Caco-2 (cell line): ENCODE data around the gene MAD2L1. TPM values are rescaled to one million over a fixed set of nuclear protein-coding genes. Genes with fewer than 3 reads are reported as not detected.
"Not testable (repeated sequence)": the region's sequence is repeated elsewhere in the genome, so short reads cannot be mapped to it uniquely, and the experiment has no call there.

ENCODE experiments used
- BruUV-seq: library from RNA; stranded (reverse); fragments of 400-500 nt; replicated peaks from 2 replicates; lab custom pipeline; 2021; lab: Mats Ljungman, UMichigan
- CTCF ChIA-PET: fragments of 300-600 bp; sonication (Branson Sonifier 250); formaldehyde crosslinking; loops from one replicate; lab custom pipeline; 2022; ENCODE audit warnings: antibody characterized with exemption; lab: Charles Lee
- POLR2A ChIA-PET: fragments of 300-600 bp; sonication (Branson Sonifier 250); formaldehyde crosslinking; loops from one replicate; lab custom pipeline; 2022; ENCODE audit warnings: antibody characterized with exemption; lab: Charles Lee
- DNase-seq, 2 experiments: peaks; one replicate each; pipeline versions ENCODE4 v3.0.0 to v3.0.0-alpha.2; 2020 to 2022
- H3K27me3 ChIP-seq: replicated peaks from 2 replicates; pipeline ENCODE4 v1.6.0; 2011; ENCODE audit warnings: low read length; ENCODE audit not compliant: control insufficient read depth, insufficient read depth
- H3K36me3 ChIP-seq: 2 replicates; pipeline ENCODE4 v1.5.1; 2011; ENCODE audit warnings: low read length; ENCODE audit not compliant: control insufficient read depth, insufficient read depth
- H3K4me1 ChIP-seq: fragments of 250-450 bp; sonication (Bioruptor Pico); 2 replicates; pipeline ENCODE4 v1.5.1; 2020; ENCODE audit warnings: mild to moderate bottlenecking
- H3K4me3 ChIP-seq: 2 replicates; pipeline ENCODE4 v1.5.1; 2011; ENCODE audit warnings: low read depth, mild to moderate bottlenecking, control low read depth, low read length
- H3K9me3 ChIP-seq: fragments of 250-450 bp; sonication (Bioruptor Pico); 2 replicates; pipeline ENCODE4 v1.5.1; 2020; ENCODE audit warnings: mild to moderate bottlenecking, moderate library complexity
- H3K27ac Mint-ChIP-seq: one replicate; pipeline ENCODE4 v1.8.0; 2022; ENCODE audit warnings: mixed read lengths; ENCODE audit not compliant: unreplicated experiment
- H3K27me3 Mint-ChIP-seq: one replicate; pipeline ENCODE4 v1.8.0; 2022; ENCODE audit warnings: mixed read lengths; ENCODE audit not compliant: insufficient read depth, unreplicated experiment
- H3K36me3 Mint-ChIP-seq: one replicate; pipeline ENCODE4 v1.8.0; 2022; ENCODE audit warnings: mild to moderate bottlenecking, mixed read lengths; ENCODE audit not compliant: insufficient read depth, unreplicated experiment
- H3K4me1 Mint-ChIP-seq: one replicate; pipeline ENCODE4 v1.8.0; 2022; ENCODE audit warnings: low read depth, mixed read lengths; ENCODE audit not compliant: unreplicated experiment
- H3K4me3 Mint-ChIP-seq: one replicate; pipeline ENCODE4 v1.8.0; 2022; ENCODE audit warnings: mild to moderate bottlenecking, moderate library complexity, mixed read lengths; ENCODE audit not compliant: unreplicated experiment
- H3K9me3 Mint-ChIP-seq: one replicate; pipeline ENCODE4 v1.8.0; 2022; ENCODE audit warnings: mixed read lengths; ENCODE audit not compliant: unreplicated experiment
- CTCF ChIP-seq, 2 experiments: fragments of 200-600 bp in 1 of 2; IDR thresholded peaks; 1 replicate in 1 of 2; 2 replicates in 1 of 2; pipeline versions ENCODE4 v1.5.1 to v1.8.0; 2011 to 2022; ENCODE audit warnings: antibody characterized with exemption in 1 of 2, control low read depth in 1 of 2, inconsistent platforms in 1 of 2, low read depth in 1 of 2, low read length in 1 of 2, mild to moderate bottlenecking in 1 of 2, moderate library complexity in 1 of 2; ENCODE audit not compliant: insufficient read depth in 1 of 2, severe bottlenecking in 1 of 2, unreplicated experiment in 1 of 2
- intact Hi-C: fragments of 100-400 bp; cut with micrococcal nuclease; formaldehyde crosslinking; loops from one replicate; pipeline ENCODE4 v1.10.0; 2022; ENCODE audit not compliant: unreplicated experiment
- total RNA-seq: library from RNA; stranded (reverse); gene quantifications from 2 replicates; pipeline ENCODE4 v1.2.3, GENCODE V29; 2022

Gene MAD2L1
- total RNA-seq, 1 experiment from 2014 or later = 59.0 TPM

DNA sequence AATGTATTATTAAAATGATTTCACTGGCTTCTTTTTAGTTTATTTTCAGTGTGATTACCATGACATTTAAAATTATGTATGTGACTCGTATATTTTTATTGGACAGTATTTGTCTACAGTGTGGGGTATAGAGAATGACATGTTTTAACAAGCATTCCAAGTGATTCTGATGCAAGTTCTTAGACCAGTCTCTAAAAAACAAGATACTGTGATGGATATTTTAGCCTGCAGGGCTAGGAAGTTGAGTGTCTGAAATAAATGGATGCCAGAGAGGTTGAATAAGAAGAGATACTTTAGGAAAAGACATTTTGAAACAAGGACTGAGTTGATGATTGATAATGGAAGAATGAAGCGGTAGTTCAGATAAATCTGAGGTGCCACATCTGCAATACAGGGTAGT, 3.5 kb upstream of the MAD2L1 start:
- no peak for TF ChIP-seq CTCF (IDR thresholded peaks at IDR 0.05; ENCODE audit: insufficient read depth in 1 of 2, low read depth in 1 of 2, low read length in 1 of 2, severe bottlenecking in 1 of 2, unreplicated experiment in 1 of 2)
- H3K27ac Mint-ChIP-seq = no peak overlapping the region
- intact Hi-C loops = loop anchor here (5.0 kb wide), 1 partner anchor 72 kb away; no protein-coding TSS in a partner anchor

DNA sequence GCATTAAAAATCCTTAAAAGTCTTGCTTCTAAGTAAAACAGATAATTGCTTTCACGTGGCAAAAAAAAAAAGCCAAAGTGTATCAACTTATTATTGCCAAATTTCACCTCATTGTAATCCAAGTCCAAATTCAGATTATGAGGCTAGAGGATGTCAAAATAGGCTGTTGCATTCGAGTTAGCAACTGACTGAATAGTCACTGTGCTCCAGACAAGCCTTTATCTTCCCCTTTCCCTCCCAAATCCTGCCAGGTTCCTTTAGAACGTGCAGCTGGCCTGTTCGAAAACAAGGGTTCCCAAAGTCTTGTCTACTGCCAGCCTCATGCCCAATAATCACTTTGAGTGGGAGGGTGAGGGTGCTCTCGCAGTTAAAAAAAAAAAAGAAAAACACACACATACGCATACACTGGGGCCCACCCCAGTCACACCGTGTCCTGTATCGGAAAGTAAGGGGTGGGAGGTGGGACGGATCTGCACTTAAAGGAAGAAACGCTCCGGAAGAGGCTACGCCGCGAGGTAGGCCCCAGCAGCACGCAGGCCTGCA, 603 bp downstream of the MAD2L1 start:
- H3K27me3 ChIP-seq = no peaks in the 10 kb centered on the region
- intact Hi-C loops = no loop called here
- Mint-ChIP-seq H3K27me3 (no peaks in the 10 kb centered on the region), H3K9me3 (no peaks in the 10 kb centered on the region), H3K27ac (peak overlapping the region; percentile 94), H3K36me3 (peaks cover 35% of the 10 kb centered on the region), H3K4me3 (peak overlapping the region; percentile 87), H3K4me1 (peaks cover 19% of the 10 kb centered on the region)
- TF ChIP-seq CTCF (IDR thresholded peaks at IDR 0.05; ENCODE audit: insufficient read depth in 1 of 2, low read depth in 1 of 2, low read length in 1 of 2, severe bottlenecking in 1 of 2, unreplicated experiment in 1 of 2) = no peak
- ChIA-PET POLR2A (interaction anchor here (0.6 kb wide), 2 partner anchors 366 to 867 kb away, joined by 4 to 5 read pairs; no protein-coding TSS in a partner anchor), CTCF (no interaction called here)
- DNase-seq = no peak
- H3K36me3 ChIP-seq = no peaks in the 10 kb centered on the region; the same call in 1 of the 2 replicates
- no peaks in the 10 kb centered on the region for H3K9me3 ChIP-seq
- peak overlapping the region; percentile 86 for H3K4me3 ChIP-seq
- H3K4me1 ChIP-seq = peaks cover 5% of the 10 kb centered on the region; the same call in 1 of the 2 replicates
- BruUV-seq = no TSS peak

More for the DNA sequence above, 3.5 kb upstream of the MAD2L1 start:
- no peaks in the 10 kb centered on the region for H3K27me3 ChIP-seq
- no peak for DNase-seq
- Mint-ChIP-seq H3K4me1 (no peaks in the 10 kb centered on the region), H3K9me3 (no peaks in the 10 kb centered on the region), H3K27me3 (no peaks in the 10 kb centered on the region), H3K4me3 (no peak overlapping the region), H3K36me3 (peaks cover 6% of the 10 kb centered on the region)
- H3K9me3 ChIP-seq = no peaks in the 10 kb centered on the region
- ChIA-PET CTCF (no interaction called here), POLR2A (no interaction called here)
- no peaks in the 10 kb centered on the region for H3K36me3 ChIP-seq
- no TSS peak for BruUV-seq
- peaks cover 5% of the 10 kb centered on the region; the same call in 1 of the 2 replicates for H3K4me1 ChIP-seq
- H3K4me3 ChIP-seq = no peak overlapping the region

- POLR2A ChIA-PET = no interaction called here
- Histone ChIP-seq H3K36me3 (no peaks in the 10 kb centered on the region; the same call in 1 of the 2 replicates), H3K9me3 (no peaks in the 10 kb centered on the region), H3K4me3 (no peak overlapping the region), H3K27me3 (no peaks in the 10 kb centered on the region), H3K4me1 (peaks cover 5% of the 10 kb centered on the region; the same call in 1 of the 2 replicates)
- DNase-seq = no peak
- Mint-ChIP-seq H3K4me3 (peak overlapping the region; percentile 87), H3K36me3 (peaks cover 42% of the 10 kb centered on the region), H3K27me3 (no peaks in the 10 kb centered on the region), H3K4me1 (peaks cover 19% of the 10 kb centered on the region), H3K9me3 (no peaks in the 10 kb centered on the region), H3K27ac (peak overlapping the region; percentile 29)
- TF ChIP-seq CTCF (IDR thresholded peaks at IDR 0.05; ENCODE audit: insufficient read depth in 1 of 2, low read depth in 1 of 2, low read length in 1 of 2, severe bottlenecking in 1 of 2, unreplicated experiment in 1 of 2) = no peak
- CTCF ChIA-PET = no interaction called here
- BruUV-seq = no TSS peak
- intact Hi-C loops = no loop called here
These were observed 1.8 kb downstream of the MAD2L1 start for GRCh38 chr4:120064887-120065286.

DNA sequence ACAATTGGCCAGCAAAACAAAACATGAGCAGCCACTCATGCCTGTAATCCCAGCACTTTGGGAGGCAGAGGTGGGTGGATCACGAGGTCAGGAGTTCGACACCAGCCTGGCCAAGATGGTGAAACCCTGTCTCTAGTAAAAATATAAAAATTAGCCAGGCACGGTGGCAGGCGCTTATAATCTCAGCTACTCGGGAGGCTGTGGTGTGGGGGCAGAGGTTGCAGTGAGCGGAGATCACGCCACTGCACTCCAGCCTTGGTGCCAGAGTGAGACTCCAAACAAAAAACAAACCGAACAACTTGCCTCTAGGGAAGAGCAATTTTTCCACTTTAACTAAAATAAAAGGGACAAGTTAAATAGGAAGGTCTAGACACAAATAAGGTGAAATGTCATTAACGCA, 2.9 kb downstream of the MAD2L1 start:
- H3K36me3 Mint-ChIP-seq = peaks cover 48% of the 10 kb centered on the region

More for the DNA sequence above, 2.9 kb downstream of the MAD2L1 start:
- CTCF ChIA-PET, H3K9me3 Mint-ChIP-seq, H3K27me3 Mint-ChIP-seq, H3K27me3 ChIP-seq, intact Hi-C loops, H3K9me3 ChIP-seq, H3K4me3 ChIP-seq, H3K27ac Mint-ChIP-seq, H3K36me3 ChIP-seq, POLR2A ChIA-PET, BruUV-seq, H3K4me3 Mint-ChIP-seq, H3K4me1 ChIP-seq, DNase-seq: not testable (repeated sequence)
- H3K4me1 Mint-ChIP-seq = peaks cover 19% of the 10 kb centered on the region
